GM18505 (cell line): ENCODE results near the gene FCER1G.

Experiments used
- ATAC-seq: cut with Tn5 transposase; IDR thresholded peaks from one replicate; pipeline ENCODE4 v1.9.1; 2021; ENCODE audit not compliant: unreplicated experiment
- POLR2A ChIP-seq: IDR thresholded peaks from 4 replicates; pipeline ENCODE4 v1.6.1; 2011; ENCODE audit warnings: borderline replicate concordance; ENCODE audit not compliant: insufficient read depth, insufficient read length; ENCODE audit errors: extremely low read depth

FCER1G gene

DNA sequence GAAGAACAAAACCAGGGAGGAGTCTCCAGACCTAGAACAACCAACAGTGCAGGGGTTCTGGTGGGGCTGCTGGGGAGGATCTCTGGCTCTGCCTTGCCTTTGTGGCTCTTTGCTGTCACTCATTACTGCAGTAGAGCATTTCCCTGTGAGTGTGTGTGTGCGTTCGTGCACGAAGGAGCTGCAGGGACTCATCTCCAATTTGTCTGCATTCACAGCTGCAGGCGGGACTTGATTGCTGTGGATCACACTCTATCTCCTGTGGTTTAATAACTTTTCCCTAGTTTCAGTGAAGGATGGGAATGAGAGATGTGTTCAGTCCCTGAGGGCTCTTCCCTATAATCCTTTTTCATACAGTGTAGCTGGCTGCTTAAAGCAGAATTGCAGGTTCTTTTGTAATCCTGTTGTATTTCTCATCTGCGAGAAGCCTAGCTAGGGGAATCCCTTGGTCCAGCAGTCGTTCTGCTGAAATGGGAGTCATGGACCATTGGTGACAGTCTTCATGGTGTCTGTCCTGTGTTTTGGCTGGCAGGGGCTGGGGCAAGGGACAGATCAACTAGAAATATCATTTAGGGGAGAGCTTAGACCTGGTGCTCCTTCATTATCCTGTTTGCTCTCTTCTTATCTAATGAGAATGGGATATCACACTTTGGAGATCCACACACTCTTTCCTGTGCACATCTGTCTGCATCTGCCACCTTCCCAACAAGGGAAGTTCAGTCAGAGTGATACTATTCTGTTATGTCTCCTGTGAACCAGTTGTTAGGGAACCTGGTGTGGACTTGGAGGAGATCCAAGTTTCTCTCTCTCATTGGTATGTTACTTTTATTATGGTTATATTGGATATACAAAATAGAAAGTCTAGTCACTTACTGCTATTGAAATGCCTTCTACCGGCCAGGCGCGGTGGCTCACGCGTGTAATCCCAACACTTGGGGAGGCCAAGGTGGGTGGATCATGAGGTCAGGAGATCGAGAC, 46.5 kb downstream of the FCER1G start:
- no peak for TF ChIP-seq POLR2A
- peak; percentile 54 for ATAC-seq

DNA sequence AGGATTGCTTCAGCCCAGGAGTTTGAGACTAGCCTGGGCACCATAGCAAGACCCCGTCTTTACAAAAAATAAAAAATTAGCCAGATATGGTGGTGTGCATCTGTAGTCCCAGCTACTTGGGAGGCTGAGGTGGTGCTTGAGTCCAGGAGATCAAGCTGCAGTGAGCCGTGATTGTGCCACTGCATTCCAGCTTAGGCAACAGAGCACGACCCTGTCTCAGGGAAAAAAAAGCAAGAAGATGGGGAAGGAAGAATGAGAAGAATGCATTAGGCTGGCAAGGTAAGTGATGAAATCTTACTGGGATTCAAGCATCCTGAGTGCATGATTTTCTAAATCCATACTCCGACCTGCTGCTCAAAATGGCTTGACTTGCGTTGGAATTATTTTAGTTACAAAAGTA, 50.2 kb downstream of the FCER1G start:
- no peak for TF ChIP-seq POLR2A
- ATAC-seq: no peak

DNA sequence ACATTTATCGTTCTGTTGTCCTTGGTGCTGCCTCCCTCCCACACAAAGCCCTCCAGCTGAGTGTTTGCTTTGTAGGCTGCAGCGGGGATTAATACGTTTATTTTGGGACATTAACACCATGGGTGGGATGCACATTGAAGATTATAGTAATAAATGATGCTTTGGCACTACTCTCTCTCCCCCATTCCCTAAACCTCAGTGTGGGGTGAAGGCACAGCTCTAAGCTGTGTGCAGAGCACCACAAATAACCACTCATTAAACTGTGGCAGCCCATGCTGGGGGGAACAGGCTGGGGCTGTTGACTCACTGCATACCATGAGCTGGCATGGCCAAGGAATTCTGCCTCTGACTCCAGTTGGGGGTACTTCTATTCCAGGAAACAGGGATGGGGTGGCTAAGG, 51.1 kb downstream of the FCER1G start:
- TF ChIP-seq POLR2A: no peak
- ATAC-seq: no peak

DNA sequence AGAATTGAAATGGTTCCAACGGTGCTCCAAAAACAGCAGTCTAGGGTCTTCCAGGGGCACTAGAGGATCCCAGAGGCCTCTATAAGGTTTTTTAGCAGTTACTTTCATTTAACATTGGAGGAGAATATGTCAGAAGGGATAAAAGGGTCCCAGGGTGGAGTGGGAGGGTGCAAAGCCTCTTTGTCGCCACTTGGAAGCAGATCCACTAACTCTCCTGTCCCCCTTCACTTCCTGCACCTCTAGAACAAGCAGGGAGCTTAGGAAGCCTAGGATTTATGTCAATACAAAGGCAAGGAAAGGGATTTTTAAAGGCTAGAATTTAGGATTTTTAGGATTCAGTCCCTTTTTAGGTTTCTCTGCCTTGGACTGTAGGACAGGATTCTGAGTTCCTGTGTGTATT, 51.7 kb downstream of the FCER1G start:
- no peak for ATAC-seq
- no peak for TF ChIP-seq POLR2A

DNA sequence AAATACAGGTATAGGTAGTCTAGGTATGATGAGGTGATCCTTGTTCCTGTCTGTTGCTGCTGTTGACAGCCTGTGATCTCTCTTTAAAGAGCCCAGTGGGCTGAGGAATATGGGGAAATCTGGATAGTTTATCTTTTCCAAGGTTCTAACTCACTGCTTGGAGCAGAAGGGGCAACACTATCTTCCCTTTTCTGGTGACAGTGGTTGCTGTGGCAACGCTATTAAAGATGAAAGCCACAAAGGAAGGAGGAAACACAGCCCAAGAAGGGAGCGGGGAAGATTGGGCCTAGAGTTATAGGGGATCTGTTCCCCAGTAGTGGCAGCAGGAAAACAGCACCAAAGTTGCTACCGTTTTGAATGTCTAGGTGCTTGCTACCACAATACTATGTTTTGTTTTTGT, 52.2 kb downstream of the FCER1G start:
- no peak for ATAC-seq
- TF ChIP-seq POLR2A: no peak
